SKM-1 treated with dmso at 0.1 percent for 144 hours (cell line): ENCODE measurements around the gene TTC27.
"Not testable (repeated sequence)": the region's sequence is repeated elsewhere in the genome, so short reads cannot be mapped to it uniquely, and the experiment has no call there.

Experiments
- DNase-seq: peaks from one replicate; lab custom pipeline; 2025; ENCODE audit not compliant: unreplicated experiment; lab: John Stamatoyannopoulos, UW

The TTC27 gene

DNA sequence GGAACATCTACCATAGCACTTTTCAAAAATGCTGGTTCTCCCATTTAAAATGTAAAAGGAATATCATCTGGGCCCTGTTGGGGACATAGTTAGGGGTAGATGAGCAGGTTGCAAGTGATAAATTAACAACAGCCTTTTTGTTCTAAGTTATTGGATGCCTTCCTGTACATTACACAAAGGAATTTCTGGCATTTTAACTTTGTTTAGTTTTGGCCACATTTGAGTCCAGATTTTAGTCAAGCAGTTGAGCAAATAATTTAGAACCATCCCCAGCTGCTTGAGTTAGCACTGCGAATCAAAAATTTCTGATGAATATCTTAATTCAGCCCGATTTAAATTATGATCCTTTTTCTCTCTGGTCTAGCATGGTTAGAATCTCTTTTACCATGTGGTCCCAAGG, 124.4 kb downstream of the TTC27 start:
- DNase-seq, result no peak

DNA sequence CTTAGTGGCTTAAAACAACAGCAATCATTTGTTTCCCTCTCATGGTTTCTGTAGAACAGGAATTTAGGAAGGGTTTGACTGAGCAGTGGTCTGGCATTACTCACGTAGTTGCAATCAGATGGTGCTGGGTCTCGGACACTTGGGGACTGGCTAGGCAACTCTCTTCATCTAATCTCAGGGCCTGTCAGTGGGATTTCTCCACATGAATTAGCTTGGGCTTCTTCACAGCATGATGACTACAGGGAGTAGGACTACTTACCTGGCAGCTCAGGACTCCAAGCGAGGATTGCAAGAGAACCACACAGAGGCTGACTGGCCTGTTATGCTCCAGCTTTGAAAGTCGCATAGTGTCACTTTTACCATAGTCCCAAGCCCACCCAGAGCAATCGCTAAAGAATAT, 125.1 kb downstream of the TTC27 start:
- DNase-seq, result no peak

DNA sequence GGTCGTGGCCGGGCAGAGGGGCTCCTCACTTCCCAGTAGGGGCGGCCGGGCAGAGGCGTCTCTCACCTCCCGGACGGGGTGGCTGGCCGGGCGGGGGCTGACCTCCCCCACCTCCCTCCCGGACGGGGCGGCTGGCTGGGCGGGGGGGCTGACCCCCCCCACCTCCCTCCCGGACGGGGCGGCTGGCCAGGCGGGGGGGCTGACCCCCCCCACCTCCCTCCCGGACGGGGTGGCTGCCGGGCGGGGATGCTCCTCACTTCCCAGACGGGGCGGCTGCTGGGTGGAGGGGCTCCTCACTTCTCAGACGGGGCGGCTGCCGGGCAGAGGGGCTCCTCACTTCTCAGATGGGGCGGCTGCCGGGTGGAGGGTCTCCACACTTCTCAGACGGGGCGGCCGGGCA, 126.8 kb downstream of the TTC27 start:
- DNase-seq, result not testable (repeated sequence)

DNA sequence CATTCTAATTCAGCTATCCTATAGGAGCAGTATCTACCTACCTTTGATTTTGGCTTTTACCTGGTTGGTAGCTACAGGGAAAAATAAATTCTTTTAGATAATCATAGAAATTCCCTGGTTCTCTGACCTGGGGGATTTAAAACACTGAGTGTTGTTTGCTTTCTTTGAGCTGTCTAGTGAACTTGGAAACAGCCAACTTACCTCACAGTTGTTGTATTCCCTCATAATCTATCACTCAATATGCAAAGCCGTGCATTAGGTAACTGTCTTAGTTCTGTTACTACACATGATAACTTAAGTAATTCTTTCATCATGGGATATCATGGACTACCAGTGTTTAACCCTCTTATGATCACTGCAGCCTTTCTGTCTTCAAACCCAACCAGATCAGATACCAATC, 127.8 kb downstream of the TTC27 start:
- no peak for DNase-seq

DNA sequence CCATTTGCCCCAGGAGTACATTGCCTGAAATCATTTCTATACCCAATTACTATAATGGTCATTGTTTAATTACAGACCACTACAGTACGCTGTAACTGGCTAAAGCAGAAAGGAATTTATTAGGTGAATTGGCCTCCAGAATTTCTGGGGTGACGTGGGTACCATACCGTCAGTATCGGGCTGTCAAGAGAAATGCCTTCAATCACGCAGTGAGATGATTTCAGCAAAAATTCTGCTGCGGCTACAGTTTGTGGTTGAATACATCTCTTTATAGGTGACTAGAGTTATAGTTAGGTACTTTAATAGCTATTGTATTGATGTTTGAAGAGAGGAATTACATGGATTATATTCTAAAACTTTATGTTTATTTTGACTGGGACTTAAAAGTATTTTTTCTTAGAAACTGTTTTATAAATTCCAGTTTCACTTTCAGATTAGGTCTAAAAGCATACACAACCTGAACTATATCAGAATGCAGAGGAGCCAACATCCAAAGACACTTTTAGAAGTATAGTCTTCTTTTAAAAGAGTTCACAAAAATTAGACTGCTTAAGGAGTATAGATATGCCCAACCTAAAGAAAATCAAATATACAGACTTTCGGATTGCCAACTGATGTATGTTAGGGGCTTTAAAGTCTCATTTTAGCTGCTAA, 128.4 kb downstream of the TTC27 start:
- no peak for DNase-seq

DNA sequence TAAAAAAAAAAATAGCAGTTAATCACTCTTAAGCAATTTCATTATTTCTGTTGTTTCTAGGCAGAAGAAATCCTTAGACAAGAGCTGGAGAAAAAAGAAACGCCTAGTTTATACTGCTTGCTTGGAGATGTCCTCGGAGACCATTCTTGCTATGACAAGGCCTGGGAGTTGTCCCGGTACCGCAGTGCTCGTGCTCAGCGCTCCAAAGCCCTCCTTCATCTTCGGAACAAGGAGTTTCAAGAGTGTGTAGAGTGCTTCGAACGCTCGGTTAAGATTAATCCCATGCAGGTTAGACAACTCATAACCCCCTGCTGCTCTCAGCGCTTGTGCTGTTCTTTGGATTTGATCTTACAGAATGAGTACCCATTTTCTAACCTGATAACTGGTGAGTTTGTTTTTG, 130.4 kb downstream of the TTC27 start:
- DNase-seq, result no peak

DNA sequence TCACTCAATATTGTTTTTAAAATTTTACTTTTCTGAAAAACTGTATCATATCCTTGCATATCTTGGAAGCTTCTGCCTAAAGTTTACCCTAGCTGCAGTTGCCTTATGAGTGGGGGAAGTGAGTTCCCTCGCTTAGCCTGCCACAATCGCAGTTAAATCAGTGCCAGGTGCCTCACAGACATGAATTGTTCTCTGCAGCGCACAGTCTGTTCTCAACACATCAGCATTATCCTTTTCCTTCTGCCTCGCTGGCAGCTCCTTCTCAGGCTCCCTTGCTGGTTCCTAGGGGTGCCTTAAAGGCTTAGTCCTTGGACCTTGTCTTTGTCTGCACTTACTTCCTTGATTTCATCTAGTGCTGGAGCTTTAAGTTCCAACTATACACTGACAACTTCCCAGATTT, 132.8 kb downstream of the TTC27 start:
- DNase-seq, result no peak

DNA sequence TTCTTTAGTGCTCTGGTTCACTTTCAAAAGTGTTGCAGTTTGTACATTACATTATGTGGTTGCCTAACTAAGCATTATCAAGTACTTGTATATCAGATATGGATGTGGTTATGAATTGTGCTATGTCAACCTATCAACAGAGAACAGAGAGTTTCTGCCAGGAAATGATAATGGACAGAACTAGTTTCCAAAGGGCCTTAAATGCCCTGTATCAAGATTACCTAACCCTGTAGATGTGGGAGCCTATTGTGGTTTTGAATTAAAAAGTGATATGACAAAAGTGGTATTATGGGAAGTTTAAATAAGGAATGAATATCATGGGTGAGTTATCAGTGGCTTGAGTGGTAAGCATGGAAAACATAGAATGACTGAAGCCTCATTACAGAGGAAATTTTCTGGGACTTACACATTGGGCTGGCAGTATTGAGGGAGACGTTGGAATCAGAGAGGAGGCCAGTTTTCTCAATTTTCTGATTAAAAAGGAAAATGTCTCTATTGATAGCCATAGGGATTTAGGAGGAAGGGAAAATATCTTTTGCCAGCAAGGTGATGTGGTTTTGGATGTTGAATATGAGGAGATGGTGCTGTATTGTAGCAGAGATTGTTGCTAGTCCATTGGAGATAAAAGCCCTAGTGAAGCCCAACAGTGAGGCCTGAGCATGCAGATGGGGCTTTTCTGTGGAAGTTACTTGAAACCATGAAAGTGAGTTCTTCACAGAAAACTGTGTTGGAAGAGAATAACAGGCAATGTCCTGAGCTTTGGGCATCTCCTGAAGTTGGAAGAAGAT, 140.7 kb downstream of the TTC27 start:
- no peak for DNase-seq

DNA sequence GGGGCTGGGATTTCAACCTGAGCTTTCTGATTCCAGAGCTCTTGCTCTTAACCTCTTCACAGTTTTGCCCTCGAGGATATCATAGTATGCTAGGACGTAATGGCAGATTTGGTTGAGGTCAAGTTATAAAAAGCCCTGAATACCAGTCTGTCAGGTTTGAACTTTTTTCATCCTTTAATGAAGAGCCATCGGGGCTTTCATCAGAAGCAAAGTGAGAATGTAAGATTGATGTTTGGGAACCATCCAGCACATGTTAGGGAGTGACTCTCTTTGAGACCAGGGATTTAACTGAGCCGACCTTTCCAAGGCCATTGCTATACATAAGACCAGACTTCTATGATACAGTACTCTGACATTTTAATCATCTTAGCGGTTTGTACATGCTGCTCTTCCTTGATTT, 142.5 kb downstream of the TTC27 start:
- DNase-seq, result no peak

DNA sequence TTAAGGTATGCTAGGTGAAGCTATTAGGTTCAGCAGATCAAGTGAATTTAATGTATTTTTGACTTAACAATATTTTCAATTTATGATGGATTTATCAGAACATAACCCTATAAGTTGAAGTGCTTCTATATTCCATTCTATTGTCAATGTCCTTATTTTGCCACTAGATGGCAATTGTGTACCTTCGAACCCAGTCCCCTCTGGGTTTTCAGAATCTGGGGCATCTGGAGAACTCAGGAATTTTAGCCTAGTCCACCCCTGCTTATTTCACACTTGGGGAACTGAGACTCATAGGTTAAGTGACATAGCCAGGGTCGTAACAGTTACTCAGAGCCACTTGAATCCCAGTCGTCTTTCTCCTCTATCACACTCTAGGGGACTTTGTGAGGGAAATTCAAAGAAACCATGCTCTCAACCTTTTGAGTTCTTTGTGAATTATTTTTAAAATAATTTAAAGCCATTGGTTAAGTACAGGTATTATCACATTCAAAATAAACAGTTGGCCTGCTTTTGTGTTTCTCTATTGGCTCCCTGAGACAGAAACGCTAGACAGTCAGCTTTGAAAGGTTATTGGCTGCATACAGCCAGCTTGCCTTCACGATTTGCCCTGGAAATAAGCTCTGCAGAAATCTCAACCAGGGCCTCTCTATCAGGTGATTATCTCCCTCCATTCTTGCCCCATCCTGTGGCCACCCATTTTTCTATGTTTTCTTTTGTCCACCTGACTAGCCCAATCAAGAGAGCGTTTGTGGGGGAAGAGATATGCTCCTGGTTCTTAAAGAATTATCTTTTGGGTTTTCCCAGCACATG, 145.0 kb downstream of the TTC27 start:
- peak; percentile 23 for DNase-seq

DNA sequence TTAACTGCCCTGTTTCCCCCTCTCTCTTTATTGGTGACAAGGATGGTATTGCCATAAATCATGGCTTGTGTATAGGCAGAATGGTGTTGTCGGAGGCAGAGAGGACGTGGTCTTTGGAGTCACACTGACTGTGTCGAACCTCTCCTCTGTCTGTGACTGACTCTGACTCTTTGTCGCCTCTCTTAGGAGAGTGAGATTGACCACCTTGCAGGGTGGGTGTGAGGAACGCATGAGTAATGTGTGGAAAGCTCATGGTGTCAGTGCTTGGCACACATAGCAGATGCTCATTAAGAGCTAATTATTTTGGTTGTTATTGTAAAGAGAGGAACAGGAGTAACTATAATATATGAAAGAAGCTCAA, 145.6 kb downstream of the TTC27 start:
- no peak for DNase-seq

DNA sequence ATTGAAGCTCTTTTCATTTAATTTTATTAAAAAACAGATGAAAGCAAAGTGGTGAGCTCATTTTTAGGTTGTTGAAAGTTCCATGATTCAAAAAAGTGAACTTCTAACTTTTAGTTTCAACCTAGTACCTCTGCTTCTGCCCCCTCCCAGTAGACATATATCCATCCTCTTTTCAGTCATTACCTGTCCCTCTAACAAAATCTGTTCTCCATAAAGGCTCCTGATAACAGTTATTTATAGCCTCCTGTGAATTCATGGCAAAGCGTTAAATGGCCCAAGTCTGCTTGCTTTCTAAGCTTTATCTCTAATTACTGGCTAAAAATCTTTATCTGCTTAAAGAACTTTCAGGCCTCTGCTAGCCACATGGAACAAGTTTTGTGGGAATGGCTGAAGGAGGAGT, 148.1 kb downstream of the TTC27 start:
- DNase-seq, result no peak

DNA sequence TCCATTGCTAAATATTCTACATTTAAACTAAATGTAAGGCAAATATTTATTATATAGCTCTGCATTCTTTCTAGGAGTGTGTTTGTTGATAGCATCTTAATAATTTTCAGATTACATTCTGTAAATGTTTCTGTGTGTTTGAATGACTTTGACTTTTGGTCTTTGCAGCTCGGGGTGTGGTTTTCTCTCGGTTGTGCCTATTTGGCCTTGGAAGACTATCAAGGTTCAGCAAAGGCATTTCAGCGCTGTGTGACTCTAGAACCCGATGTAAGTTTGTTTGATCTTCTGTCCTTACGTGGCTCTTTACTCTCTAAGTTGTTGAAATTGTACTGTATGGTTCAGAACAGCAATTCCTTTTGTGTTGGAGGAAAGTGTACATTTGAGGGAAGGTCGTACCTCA, 149.9 kb downstream of the TTC27 start:
- no peak for DNase-seq

DNA sequence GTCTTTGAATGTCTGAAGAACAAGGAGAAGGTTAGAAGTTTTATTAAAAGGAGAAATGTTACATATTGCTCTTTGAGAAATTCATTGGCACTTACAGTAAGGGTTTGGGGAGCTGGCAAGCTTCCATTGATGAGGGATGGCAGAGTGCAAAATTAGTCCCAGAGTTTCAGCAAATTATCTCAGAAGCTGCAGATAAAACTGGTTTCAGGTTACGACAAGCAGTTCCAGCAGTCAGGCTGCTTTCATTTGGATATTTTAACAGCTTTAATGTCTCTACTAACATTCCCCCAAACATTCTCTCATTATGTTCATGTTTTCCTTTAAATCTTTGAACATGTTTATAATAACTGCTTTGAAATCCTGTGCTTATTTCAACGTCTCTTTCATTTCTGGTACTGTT, 153.1 kb downstream of the TTC27 start:
- DNase-seq, result no peak

DNA sequence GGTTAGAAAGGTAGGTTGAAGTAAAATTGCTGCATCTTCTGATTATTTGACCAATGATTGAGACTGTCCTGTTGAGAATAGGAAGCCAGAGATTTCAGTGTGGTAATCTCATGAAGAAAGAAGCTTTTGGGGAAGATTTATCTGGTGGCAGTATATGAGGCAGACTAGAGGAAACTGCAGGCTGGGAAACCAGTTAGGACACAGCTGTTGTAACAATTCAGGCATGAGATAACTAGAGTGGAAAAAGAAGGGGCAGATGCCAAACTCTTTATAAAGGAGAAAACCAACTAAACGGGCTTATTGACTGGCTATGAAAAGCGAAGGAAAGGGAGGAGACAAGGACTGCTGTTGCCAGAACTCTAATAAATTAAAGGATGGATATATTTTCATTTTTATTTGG, 155.6 kb downstream of the TTC27 start:
- no peak for DNase-seq

DNA sequence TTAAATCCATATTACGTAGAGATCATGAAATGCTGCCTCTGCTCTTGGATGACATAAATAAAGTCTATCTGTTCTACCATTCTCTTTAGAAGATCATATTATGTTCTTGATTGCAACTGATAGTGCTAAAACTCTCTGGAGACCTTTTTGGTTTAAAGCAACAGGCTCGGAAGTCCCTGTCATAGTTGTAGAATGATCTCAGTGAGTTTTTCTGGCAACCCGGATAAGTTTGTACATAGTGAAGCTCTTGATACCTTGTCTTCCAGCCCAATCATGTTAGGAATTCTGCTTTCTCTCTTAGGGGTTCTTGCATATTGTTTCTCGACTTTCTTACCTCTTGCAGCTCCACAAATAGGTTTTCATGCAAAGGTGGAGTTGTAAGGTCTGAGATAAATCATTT, 156.1 kb downstream of the TTC27 start:
- DNase-seq, result no peak

DNA sequence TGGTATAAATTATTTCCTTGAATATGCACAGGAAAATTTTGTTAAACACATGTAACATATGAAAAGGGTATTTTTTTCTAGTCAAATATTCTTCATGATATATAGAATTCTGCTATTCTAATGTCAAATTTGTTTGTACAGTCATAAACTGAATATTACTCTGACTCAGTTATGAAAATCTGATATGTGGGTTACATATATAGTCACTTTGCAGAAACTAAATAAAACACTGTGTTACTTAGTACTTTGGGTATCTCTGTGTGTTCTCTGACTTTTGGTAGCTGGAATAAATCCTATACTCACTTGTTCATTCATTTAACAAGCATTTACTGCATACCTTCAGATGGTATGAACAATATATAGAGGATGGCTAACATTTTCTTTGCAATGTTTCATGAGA, 159.4 kb downstream of the TTC27 start:
- no peak for DNase-seq

DNA sequence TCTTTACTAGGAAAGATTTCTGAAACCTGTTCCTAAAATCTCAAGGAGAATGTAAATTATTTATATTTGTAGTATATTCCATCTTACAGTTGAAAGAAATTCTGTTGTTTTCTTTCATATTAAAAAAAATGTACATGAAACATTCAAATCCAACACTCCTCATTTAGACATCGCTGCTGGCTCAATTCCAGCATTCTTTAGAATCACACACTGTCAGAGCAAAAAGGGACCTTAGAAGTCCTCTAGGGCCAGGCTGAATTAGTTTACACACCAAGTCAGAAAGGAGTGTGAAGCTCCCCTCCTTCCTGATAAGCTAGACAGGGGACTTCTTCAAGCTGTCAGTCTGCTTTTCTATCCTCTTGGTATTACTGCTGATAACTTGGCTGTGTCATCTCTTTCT, 160.3 kb downstream of the TTC27 start:
- no peak for DNase-seq

DNA sequence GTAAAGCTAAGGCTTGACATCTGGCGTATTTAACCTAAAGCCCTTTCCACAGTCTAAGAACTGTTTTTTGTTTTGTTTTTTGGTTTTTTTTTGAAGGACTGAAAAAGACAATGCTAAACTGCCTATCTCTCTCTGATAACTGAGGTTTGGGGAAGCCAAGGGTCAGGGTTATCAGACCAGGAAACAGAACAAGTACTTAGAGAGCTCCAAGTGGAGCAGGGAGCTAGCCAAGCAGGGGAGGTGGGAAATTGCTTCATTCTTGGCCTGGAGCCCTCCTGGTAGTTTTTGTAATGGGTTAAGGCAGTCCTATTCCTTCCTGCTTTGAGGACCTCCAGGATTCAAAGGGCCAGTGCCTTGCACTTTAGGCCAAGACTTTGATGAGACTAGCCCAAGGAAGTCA, 164.6 kb downstream of the TTC27 start:
- no peak for DNase-seq

DNA sequence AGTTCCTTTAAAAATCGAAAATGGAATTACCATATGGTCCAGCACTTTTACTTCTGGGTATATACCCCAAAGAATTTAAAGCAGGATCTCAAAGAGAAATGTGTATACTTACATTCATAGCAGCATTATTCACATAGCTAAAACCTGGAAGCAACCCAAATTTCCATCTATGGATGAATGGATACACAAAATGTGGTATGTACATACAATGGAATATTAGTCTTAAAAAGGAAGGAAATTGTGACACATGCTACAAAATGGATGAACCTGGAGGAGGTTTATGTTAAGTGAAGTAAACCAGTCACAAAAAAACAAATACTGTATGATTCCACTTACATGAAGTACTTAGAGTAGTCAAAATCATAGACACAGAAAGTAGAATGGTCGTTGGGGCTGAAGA, 171.0 kb downstream of the TTC27 start:
- DNase-seq, result no peak

DNA sequence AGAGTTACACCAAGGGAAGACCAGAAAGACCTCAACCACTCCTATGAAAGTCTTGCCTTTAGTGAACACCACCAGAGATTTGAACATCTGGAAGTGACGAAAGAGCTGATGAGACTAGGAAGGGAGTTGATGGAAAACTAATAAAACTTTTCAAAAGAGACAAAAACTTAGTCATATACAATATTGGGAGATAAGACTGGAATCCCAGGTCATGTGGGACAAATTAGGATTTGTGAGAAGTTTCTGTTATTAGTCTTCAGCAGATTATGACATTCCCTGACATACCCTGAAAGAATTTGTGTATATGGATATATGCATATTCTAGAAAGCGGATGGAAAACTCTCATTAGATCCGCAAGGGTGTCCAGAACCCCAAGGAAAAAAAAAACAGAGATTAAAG, 173.9 kb downstream of the TTC27 start:
- no peak for DNase-seq

DNA sequence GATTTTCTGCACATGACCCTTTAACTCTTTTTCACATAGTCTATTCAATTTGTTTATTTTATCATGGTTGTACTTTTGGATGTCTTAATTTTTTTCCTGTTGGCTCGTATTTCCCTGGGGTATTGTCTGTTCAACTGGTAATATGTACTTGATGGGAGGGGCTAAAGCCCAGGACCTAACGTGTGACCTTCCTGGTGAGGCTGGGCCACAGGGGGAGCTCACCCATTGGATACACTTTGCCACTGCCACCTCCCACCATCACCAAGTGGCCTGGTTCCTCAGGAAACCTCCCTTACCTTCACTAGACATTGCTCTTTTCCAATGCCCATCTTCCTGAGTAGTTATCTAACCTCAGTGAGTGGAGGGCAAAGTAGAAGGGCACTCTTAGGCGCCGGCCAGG, 175.0 kb downstream of the TTC27 start:
- no peak for DNase-seq
